Measurements from ENCODE around the gene DCAF4. TPM values are rescaled to one million over a fixed set of nuclear protein-coding genes. Genes with fewer than 3 reads are reported as not detected.

DCAF4 gene
- total RNA-seq, 4 donors from 2014 or later = 29.0 to 45.0 (median 36.7) TPM

GRCh38 chr14:72901361-72901760, 24.9 kb upstream of the DCAF4 start:
- 88 to 98% methylated on average over 3 of the region's 3 CpGs for WGBS, 2 donors

GRCh38 chr14:72902801-72903530, 23.3 kb upstream of the DCAF4 start:
- Histone ChIP-seq H3K4me1 (no peaks in the 10 kb centered on the region), H3K4me3 (replicated peaks in 1 of 3) (no peak overlapping the region), H3K9me3 (no peaks in the 10 kb centered on the region), H3K27me3 (no peaks in the 10 kb centered on the region), H3K27ac (no peak overlapping the region), H3K36me3 (no peaks in the 10 kb centered on the region)
- TF ChIP-seq POLR2A (IDR thresholded peaks at IDR 0.05) = no peak
- TF ChIP-seq CTCF (IDR thresholded peaks at IDR 0.05) = no peak
- intact Hi-C loops (cut with DNase I) = no loop called here
- DNase-seq = no peak
- WGBS, 2 donors = 91 to 92% methylated on average over 5 of the region's 5 CpGs

More at GRCh38 chr14:72901361-72901760, 24.9 kb upstream of the DCAF4 start:
- Histone ChIP-seq H3K4me3 (replicated peaks in 1 of 3) (no peak overlapping the region), H3K4me1 (no peaks in the 10 kb centered on the region), H3K9me3 (no peaks in the 10 kb centered on the region), H3K36me3 (no peaks in the 10 kb centered on the region), H3K27me3 (no peaks in the 10 kb centered on the region), H3K27ac (no peak overlapping the region)
- no peak for DNase-seq
- intact Hi-C loops (cut with DNase I) = loop anchor here (2.0 kb wide), 1 partner anchor 385 kb away; no protein-coding TSS in a partner anchor
- TF ChIP-seq CTCF (IDR thresholded peaks at IDR 0.05) = no peak
- no peak for TF ChIP-seq POLR2A (IDR thresholded peaks at IDR 0.05)

GRCh38 chr14:72903716-72904115, 22.5 kb upstream of the DCAF4 start:
- no peak for DNase-seq
- Histone ChIP-seq H3K27me3 (no peaks in the 10 kb centered on the region), H3K9me3 (no peaks in the 10 kb centered on the region), H3K36me3 (no peaks in the 10 kb centered on the region), H3K4me3 (replicated peaks in 1 of 3) (no peak overlapping the region), H3K4me1 (peaks cover under 1 to 3% of the 10 kb centered on the region in 2 donors), H3K27ac (no peak overlapping the region)
- WGBS, 2 donors = 53 to 93% methylated on average over 1 of the region's 1 CpG
- TF ChIP-seq POLR2A (IDR thresholded peaks at IDR 0.05) (no peak), CTCF (IDR thresholded peaks at IDR 0.05) (no peak)
- intact Hi-C loops (cut with DNase I) = no loop called here

GRCh38 chr14:72904218-72904617, 22.0 kb upstream of the DCAF4 start:
- Histone ChIP-seq H3K27ac (no peak overlapping the region), H3K36me3 (no peaks in the 10 kb centered on the region), H3K27me3 (no peaks in the 10 kb centered on the region), H3K4me3 (replicated peaks in 1 of 3) (no peak overlapping the region), H3K4me1 (peaks cover 4 to 5% of the 10 kb centered on the region in 2 donors), H3K9me3 (no peaks in the 10 kb centered on the region)
- intact Hi-C loops (cut with DNase I) = no loop called here
- no peak for DNase-seq
- 50 to 98% methylated on average over 1 of the region's 1 CpG for WGBS, 2 donors
- TF ChIP-seq CTCF (IDR thresholded peaks at IDR 0.05) (no peak), POLR2A (IDR thresholded peaks at IDR 0.05) (no peak)

GRCh38 chr14:72904840-72905561, 21.3 kb upstream of the DCAF4 start:
- WGBS, 2 donors = 27 to 32% methylated on average over 5 of the region's 5 CpGs
- H3K36me3 ChIP-seq = no peaks in the 10 kb centered on the region
- DNase-seq = peak; percentile 54 to 62
- H3K9me3 ChIP-seq = no peaks in the 10 kb centered on the region
- intact Hi-C loops (cut with DNase I) = no loop called here
- H3K27me3 ChIP-seq = no peaks in the 10 kb centered on the region
- no peak overlapping the region for H3K4me3 ChIP-seq (replicated peaks in 1 of 3)
- H3K4me1 ChIP-seq = peaks cover 4 to 10% of the 10 kb centered on the region in 2 donors
- H3K27ac ChIP-seq = no peak overlapping the region
- TF ChIP-seq POLR2A (IDR thresholded peaks at IDR 0.05) (no peak), CTCF (IDR thresholded peaks at IDR 0.05) (peak; percentile 77 to 93 (median 90))

All from thyroid gland (tissue), 4 donors.